Measurements from ENCODE around the gene PDILT. TPM values are rescaled to one million over a fixed set of nuclear protein-coding genes. Genes with fewer than 3 reads are reported as not detected.

Gene PDILT
- total RNA-seq, 4 donors from 2014 or later = not detected

DNA sequence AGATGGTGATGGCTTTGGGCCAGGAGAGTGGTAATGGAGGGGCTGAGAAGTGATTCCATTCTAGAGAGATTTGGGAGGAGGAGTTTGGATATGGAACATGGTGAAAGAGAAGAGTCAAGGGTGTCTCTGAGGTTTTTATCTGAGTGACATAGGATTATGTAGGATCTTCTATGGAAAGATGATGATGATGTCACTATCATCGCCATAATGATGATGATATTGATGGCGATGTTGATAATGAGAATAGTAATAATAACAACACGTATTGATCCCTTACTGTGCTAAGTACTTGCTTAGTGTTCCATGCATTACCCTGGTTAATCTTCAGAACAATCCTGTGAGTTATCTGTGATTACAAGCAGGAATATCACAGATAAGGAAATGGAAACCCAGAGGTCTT lies 16.6 kb downstream of the PDILT start:
- DNase-seq = no peak
- intact Hi-C loops (cut with DNase I; ENCODE audit: low total_unique reads) = loop anchor here (10.0 kb wide), 1 partner anchor 483 kb away; no protein-coding TSS in a partner anchor
- Histone ChIP-seq H3K27me3 (no peaks in the 10 kb centered on the region), H3K27ac (no peak overlapping the region), H3K9me3 (no peaks in the 10 kb centered on the region), H3K4me3 (no peak overlapping the region), H3K36me3 (no peaks in the 10 kb centered on the region), H3K4me1 (no peaks in the 10 kb centered on the region)
- no peak for TF ChIP-seq POLR2A (IDR thresholded peaks at IDR 0.05)

DNA sequence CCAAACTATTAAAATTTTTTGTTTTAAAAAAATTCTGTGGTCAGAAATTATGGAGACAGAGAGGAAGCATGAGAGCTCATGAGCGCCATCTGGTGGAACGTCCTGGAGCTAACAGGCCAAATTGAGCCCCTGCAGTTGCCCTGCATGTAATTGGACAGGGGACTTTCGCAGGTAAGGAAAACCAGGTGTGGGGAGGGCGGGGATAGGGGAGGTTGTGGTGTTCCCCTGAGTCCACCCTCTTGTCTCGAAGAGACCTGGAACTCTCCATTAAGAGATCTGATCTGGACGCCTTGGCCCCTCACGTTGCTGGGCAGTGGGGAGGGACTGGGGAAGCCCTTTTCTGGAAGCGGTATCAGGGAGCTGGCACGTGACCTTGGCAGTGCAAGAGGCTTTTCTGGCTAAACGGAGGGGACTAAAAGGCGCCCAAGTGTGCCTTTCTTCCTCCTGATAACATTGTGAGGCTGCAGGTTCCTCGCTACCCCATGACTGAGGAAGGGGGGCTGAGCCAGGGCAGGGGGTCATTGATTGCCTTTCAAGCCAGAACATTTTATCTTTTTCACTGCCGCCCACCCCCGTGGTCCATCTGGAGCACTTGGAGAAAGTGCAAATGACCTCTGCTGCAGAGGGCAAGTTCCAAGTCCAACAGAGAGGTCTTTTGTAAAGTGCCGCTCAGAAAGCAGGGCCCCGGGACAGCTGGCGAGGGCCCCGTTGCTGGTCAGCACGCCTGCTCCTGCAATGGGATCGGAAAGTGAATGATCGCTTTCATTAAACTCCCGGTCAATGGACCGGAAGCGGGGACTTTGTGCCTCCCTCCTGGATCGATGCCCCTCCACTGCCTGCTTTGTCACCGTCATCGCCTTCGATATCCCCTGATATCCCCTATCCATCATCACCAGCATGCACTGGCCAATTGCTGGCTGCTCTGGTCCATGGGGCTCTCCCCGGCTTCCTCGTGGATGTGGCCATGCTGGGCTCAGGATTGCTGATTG lies 18.4 kb downstream of the PDILT start:
- intact Hi-C loops (cut with DNase I; ENCODE audit: low total_unique reads) = loop anchor here (10.0 kb wide), 1 partner anchor 481 kb away; no protein-coding TSS in a partner anchor
- DNase-seq = peak; percentile 66 to 69
- Histone ChIP-seq H3K27me3 (no peaks in the 10 kb centered on the region), H3K4me1 (no peaks in the 10 kb centered on the region), H3K9me3 (no peaks in the 10 kb centered on the region), H3K4me3 (no peak overlapping the region), H3K27ac (no peak overlapping the region), H3K36me3 (no peaks in the 10 kb centered on the region)
- TF ChIP-seq CTCF (IDR thresholded peaks at IDR 0.05) (peak; percentile 47 to 80 (median 58)), POLR2A (IDR thresholded peaks at IDR 0.05) (no peak)

DNA sequence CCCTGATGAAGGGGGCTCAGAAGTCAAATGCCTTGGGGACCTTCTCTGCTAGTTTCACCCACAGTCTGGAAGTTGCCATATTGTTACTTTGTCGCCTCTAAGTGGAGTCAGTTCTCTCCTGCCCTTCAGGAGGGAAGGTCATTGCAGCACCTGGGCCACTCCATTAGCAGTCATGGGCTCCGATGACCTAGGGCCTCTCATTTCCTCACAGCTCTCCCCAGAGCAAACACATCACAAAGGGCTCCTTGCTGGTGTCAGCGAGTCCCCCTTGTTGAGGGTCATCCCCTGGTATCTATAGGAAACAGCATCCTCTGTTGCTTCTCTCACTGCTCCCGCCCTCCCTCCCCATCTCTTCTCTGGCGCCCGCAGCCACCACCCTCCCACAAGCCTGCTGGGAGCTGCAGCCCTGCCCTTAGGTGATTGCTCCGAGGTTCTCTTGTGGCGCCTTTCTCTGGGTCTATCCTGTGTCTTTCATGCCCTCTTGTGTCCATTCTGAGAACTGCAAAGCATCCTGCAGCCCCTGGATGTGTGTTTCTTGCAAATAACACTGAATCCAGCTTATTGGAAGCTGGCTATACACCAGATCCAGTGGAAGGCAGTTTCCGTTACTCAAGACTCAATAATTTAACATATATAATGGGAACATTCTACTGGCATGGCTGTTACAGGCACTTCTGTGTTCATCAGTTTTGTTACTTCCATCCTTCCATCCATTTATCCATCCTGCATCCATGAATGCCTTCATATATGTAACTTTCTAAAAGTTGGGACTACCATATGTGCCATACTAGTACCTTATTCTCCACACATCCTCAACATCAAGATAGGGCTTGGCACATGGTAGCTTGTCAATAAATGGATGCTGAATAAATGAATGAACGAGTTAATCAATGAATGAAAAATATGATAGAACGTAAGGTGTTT lies 21.2 kb downstream of the PDILT start:
- H3K27me3 ChIP-seq = no peaks in the 10 kb centered on the region
- no peaks in the 10 kb centered on the region for H3K4me1 ChIP-seq
- DNase-seq = peak; percentile 45 to 67
- intact Hi-C loops (cut with DNase I; ENCODE audit: low total_unique reads) = loop anchor here (10.0 kb wide), 1 partner anchor 479 kb away; no protein-coding TSS in a partner anchor
- no peak overlapping the region for H3K4me3 ChIP-seq
- no peaks in the 10 kb centered on the region for H3K36me3 ChIP-seq
- TF ChIP-seq CTCF (IDR thresholded peaks at IDR 0.05) (peak; percentile 74 to 80 (median 76)), POLR2A (IDR thresholded peaks at IDR 0.05) (no peak)
- H3K9me3 ChIP-seq = no peaks in the 10 kb centered on the region
- no peak overlapping the region for H3K27ac ChIP-seq

DNA sequence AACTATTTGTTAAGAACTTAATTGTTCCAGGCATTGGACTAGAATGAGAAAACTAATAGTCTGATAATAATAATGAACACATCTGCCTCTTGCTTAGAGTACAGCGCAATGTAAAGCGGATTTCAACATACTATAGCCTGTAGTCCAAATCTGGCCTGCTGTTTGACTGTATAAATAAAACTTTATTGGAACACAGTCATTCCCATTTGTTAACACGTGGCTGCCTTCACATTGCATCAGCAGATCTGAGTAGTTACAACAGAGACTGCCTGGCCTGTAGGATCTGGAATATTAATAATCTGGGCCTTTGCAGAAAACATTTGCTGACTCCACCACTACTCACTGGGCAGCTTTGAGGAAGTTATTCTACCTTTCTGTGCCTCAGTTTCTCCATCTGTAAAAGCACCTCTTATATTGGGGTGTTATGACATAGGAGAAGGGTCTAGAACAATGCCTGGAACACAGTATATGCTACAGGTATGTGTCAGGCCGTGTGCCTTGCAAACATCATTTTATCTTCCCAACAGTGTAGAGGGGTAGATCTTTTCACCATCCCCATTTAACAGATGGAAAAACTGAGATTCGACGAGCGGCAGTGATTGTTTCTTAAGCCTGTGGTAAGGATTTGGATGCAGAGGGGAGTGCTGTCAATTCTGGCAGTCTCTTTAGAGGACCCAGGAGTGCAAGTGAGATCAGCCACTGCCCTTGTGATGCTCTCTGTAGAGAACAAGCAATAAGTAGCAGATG lies 22.2 kb downstream of the PDILT start:
- Histone ChIP-seq H3K36me3 (no peaks in the 10 kb centered on the region), H3K4me3 (no peak overlapping the region), H3K27me3 (no peaks in the 10 kb centered on the region), H3K4me1 (no peaks in the 10 kb centered on the region), H3K9me3 (no peaks in the 10 kb centered on the region), H3K27ac (no peak overlapping the region)
- intact Hi-C loops (cut with DNase I; ENCODE audit: low total_unique reads) = loop anchor here (10.0 kb wide), 1 partner anchor 478 kb away; no protein-coding TSS in a partner anchor
- DNase-seq = no peak
- TF ChIP-seq POLR2A (IDR thresholded peaks at IDR 0.05) (no peak), CTCF (IDR thresholded peaks at IDR 0.05) (no peak)

GRCh38 chr16:20380782-20381181 lies 23.8 kb downstream of the PDILT start:
- no peaks in the 10 kb centered on the region for H3K27me3 ChIP-seq
- TF ChIP-seq POLR2A (IDR thresholded peaks at IDR 0.05) (no peak), CTCF (IDR thresholded peaks at IDR 0.05) (no peak)
- no peak overlapping the region for H3K27ac ChIP-seq
- intact Hi-C loops (cut with DNase I; ENCODE audit: low total_unique reads) = loop anchor here (10.0 kb wide), 1 partner anchor 476 kb away; no protein-coding TSS in a partner anchor
- no peaks in the 10 kb centered on the region for H3K36me3 ChIP-seq
- no peaks in the 10 kb centered on the region for H3K9me3 ChIP-seq
- H3K4me1 ChIP-seq = no peaks in the 10 kb centered on the region
- no peak for DNase-seq
- no peak overlapping the region for H3K4me3 ChIP-seq

Measured in uterus (tissue), 4 donors.